ENCODE results near the gene ARHGAP27.
"Not testable (repeated sequence)": the region's sequence is repeated elsewhere in the genome, so short reads cannot be mapped to it uniquely, and the experiment has no call there.

The ARHGAP27 gene

GRCh38 chr17:45347444-45347843 lies 85.2 kb downstream of the ARHGAP27 start:
- no peak for DNase-seq

DNA sequence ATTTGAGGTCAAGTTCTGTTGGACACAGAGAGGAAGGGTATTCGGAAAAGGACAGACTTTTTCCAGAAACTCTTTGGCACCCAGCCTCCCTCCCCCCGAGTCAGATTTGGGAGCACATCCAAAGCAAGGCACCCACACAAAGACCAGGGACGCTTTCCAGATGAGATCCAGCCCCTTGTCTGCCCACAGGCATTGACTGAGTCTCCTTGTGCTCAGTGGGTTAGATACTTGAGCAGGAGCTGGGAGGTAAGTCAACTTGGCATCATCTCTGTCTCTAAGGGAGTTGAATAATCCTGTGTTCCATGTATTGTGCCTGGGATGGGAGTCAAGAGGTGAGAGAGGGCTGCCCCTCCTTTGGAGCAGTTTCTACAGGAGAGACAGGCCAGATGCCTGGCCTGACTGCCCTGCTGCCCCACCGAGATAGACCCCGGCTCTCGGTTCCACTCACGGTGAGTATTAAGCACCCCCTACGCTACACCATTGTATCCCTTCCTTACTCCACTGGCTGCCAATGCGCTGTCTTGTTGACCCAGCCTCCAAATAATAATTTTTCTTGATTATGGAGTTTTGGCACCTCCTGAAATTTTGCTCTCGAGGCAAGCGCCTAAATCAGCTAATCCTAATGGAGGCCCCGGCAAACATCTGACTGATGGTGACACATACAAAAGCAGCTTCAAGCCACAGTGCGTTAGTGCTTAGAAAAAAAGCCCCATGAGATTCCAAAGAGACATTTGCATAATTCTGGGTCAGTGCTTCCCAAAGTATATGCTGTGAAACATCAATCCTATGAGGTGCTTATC lies 86.3 kb downstream of the ARHGAP27 start:
- DNase-seq, result no peak

DNA sequence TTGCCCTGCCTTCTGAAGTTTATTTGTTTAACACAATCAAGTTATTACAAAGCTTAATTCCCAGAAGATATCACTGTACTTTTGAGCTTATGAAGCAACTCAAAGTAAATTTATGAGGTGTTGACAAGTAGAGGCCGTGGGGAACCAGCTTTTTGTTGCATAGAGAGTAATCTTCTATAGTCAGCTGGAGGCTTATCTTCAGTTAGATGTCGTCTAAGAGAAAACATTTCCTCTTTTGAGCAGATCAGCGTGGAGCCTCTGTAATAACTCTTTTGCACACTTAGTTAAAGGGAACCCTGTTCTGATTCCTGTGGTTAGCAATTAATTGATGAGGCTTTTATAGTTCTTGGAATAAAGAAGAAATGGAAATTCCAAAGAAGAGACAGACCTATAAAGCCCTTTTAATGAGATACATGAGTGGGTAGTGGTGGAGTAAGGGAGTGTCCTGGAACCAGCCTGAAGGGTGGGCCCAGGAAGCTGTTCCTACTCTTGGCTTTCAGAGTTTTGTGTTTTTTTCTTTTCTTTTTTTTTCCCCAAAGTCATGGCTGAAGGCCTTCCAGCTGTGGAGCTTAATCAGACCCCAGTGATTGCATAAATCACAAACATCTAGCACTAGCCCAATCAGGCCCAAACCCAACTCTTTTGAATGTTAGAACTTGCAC lies 87.0 kb downstream of the ARHGAP27 start:
- no peak for DNase-seq

GRCh38 chr17:45345246-45345553 lies 87.5 kb downstream of the ARHGAP27 start:
- DNase-seq, result no peak

DNA sequence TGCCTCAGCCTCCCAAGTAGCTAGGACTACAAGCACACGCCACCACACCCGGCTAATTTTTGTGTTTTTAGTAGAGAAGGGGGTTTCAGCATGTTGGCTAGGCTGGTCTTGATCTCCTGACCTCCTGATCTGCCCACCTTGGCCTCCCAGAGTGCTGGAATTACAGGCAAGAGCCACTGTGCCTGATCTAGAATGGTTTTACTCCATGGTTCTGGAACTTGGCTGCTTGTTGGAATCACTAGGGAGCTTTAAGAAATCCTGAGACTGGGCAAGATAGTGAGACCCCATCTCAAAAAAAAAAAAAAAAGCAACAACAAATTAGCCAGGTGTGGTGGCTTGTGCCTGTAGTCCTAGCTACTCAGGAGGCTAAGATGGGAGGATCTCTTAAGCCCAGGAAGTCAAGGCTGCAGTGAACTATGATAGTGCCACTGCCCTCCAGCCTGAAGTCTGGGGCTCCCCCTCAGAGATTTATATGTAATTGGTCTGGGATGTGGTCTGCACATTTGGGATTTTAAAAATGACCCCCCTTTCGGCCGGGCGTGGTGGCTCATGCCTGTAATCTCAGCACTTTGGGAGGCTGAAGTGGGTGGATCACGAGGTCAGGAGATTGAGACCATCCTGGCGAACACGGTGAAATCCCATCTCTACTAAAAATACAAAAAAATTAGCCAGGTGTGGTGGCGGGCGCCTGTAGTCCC lies 88.6 kb downstream of the ARHGAP27 start:
- not testable (repeated sequence) for DNase-seq
